ENCODE data around the gene CCDC88B. TPM values are rescaled to one million over a fixed set of nuclear protein-coding genes. Genes with fewer than 3 reads are reported as not detected.

Gene CCDC88B
- total RNA-seq, 1 experiment from 2014 or later = 11.2 TPM

DNA sequence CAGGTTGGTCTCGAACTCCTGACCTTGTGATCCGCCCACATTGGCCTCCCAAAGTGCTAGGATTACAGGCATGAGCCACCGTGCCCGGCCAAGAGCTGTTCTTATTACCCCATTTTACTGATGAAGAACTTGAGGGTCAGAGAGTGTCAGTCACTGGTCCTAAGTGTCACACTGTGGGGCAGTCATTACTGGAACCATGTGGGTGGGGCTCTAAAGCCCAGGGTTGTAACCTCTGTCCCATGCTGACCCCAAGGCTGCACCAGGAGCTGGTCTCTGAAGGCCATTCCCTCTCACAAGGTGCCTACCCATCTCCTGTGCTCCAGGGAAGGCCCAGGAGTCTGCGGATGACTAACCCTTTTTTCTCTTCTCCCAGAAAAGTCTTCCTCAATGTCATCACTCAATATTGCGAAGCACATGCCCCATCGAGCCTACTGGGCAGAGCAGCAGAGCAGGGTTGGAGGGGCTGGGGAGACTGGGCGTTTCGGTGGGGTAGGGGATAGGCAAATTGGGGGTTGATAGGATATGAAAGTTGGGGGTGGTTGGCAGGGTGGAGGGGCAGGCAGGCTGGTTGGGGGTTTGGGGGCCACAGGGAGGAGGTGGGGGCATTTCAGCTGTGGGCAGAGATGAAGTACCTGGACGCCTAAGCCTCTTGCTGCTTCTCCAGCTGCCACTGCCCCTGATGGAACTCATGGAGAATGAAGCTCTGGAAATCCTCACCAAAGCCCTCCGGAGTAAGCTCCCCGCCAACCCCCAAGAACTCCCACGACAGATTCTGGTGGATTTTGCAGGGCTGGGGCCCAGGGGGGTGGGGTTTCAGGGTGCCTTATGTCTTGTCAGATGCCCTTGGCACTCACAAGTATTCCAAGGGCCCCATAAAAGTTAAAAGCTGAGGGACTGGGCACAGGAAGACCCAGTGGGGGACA is 36.6 kb upstream of the CCDC88B start:
- no peak for TF ChIP-seq CTCF (conservative IDR thresholded peaks at IDR 0.05)
- H2AK5ac ChIP-seq (ENCODE audit: insufficient read length, low read length) = no peak overlapping the region
- WGBS (ENCODE audit: extremely low coverage, insufficient read length, low lambda C conversion rate) = no CpG with 5 or more reads among the region's 13 CpGs

More for the DNA sequence above, 36.6 kb upstream of the CCDC88B start:
- H3K9ac ChIP-seq (ENCODE audit: extremely low read depth, insufficient read length, low read length) = no peak overlapping the region
- no peak overlapping the region for H2BK5ac ChIP-seq (ENCODE audit: insufficient read length, low read length)
- H3K4ac ChIP-seq (ENCODE audit: low read depth, low read length) = no peak overlapping the region
- H2BK20ac ChIP-seq (ENCODE audit: low read depth, low read length, poor library complexity, severe bottlenecking) = no peak overlapping the region
- H3K23ac ChIP-seq (ENCODE audit: insufficient read length, low read depth, low read length) = no peak overlapping the region
- H4K5ac ChIP-seq (ENCODE audit: insufficient read length, low read depth, low read length) = no peak overlapping the region
- H3K18ac ChIP-seq (ENCODE audit: insufficient read length, low read depth, low read length) = no peak overlapping the region
- no peak overlapping the region for H2AFZ ChIP-seq (ENCODE audit: low read length)
- Mint-ChIP-seq H3K4me3 (peak overlapping the region in 1 of 2 experiments; percentile 91; a peak in 1 of 5 replicates), H3K4me1 (peaks cover 21 to 22% of the 10 kb centered on the region in 2 experiments), H3K27ac (no peak overlapping the region), H3K27me3 (ENCODE audit: low read depth) (peaks cover 53% of the 10 kb centered on the region), H3K9me3 (peaks cover 0 to under 1% of the 10 kb centered on the region in 2 experiments; a peak in 2 of 5 replicates), H3K36me3 (ENCODE audit: insufficient read depth in 1 of 3, low read depth in 3 of 3) (peaks cover 3 to 7% (median 6%) of the 10 kb centered on the region in 3 experiments; a peak in 5 of 7 replicates)
- no peak overlapping the region for H4K8ac ChIP-seq (replicated peaks; ENCODE audit: insufficient read length, low read depth, low read length)
- DNase-seq = no peak
- no peak overlapping the region for H3K56ac ChIP-seq (ENCODE audit: insufficient read length, low read depth, low read length)
- no peak overlapping the region for H3K4me2 ChIP-seq (ENCODE audit: insufficient read depth, insufficient read length, low read length)
- H4K20me1 ChIP-seq (ENCODE audit: control insufficient read depth, insufficient read depth, insufficient read length) = no peaks in the 10 kb centered on the region
- H2BK120ac ChIP-seq (ENCODE audit: low read depth, low read length, poor library complexity, severe bottlenecking) = no peak overlapping the region
- peaks cover 23% of the 10 kb centered on the region for H3K27me3 ChIP-seq (ENCODE audit: insufficient read depth, low read length)
- H2BK12ac ChIP-seq (ENCODE audit: insufficient read length, low read depth, low read length) = no peak overlapping the region
- H3T11ph ChIP-seq (ENCODE audit: low read length) = no peak overlapping the region
- H2BK15ac ChIP-seq (ENCODE audit: low read depth, low read length) = no peak overlapping the region
- peaks cover 3% of the 10 kb centered on the region; the same call in 1 of the 2 replicates for H3K79me2 ChIP-seq (ENCODE audit: insufficient read depth, low read length)
- peaks cover 2% of the 10 kb centered on the region; the same call in 1 of the 2 replicates for H3K4me1 ChIP-seq (ENCODE audit: insufficient read depth, low read length)
- peaks cover 5% of the 10 kb centered on the region for H3K79me1 ChIP-seq (ENCODE audit: insufficient read depth, low read depth, low read length, poor library complexity, severe bottlenecking)
- no peak overlapping the region for H3K14ac ChIP-seq (ENCODE audit: insufficient read depth, low read length)
- H3K27ac ChIP-seq (ENCODE audit: insufficient read length, low read depth, low read length) = no peak overlapping the region
- no peaks in the 10 kb centered on the region for H3K9me3 ChIP-seq (ENCODE audit: control insufficient read depth, low read depth, low read length)
- H3K23me2 ChIP-seq (ENCODE audit: insufficient read length, low read depth, low read length, poor library complexity, severe bottlenecking) = peaks cover 22% of the 10 kb centered on the region
- no peak overlapping the region for H4K91ac ChIP-seq (ENCODE audit: insufficient read length, low read depth, low read length)

Data from H9 (cell line).